PC-9 (cell line): ENCODE results near the gene KIAA0513. TPM values are rescaled to one million over a fixed set of nuclear protein-coding genes. Genes with fewer than 3 reads are reported as not detected.
A peak's percentile ranks its signal among the peaks of the same experiment; 100 is the strongest.

Source experiments
- BruUV-seq: library from RNA; stranded (reverse); fragments of 400-500 nt; replicated peaks from 2 replicates; lab custom pipeline; 2021; lab: Mats Ljungman, UMichigan
- CTCF ChIA-PET: fragments of 300-600 bp; sonication (Branson Sonifier 250); formaldehyde crosslinking; loops from one replicate; lab custom pipeline; 2022; ENCODE audit warnings: antibody characterized with exemption; lab: Charles Lee
- POLR2A ChIA-PET: fragments of 300-600 bp; sonication (Branson Sonifier 250); formaldehyde crosslinking; loops from one replicate; lab custom pipeline; 2022; ENCODE audit warnings: antibody characterized with exemption; ENCODE audit not compliant: unreplicated experiment; lab: Charles Lee
- DNase-seq, 2 experiments: peaks; one replicate each; pipeline versions ENCODE4 v3.0.0 to v3.0.0-alpha.2; 2015 to 2022; ENCODE audit warnings: mixed read lengths in 1 of 2
- H2AFZ ChIP-seq: fragments of 200-600 bp; sonication (generic); 2 replicates; pipeline ENCODE4 v1.8.1; 2017; ENCODE audit warnings: antibody characterized with exemption
- H3F3A ChIP-seq: fragments of 200-600 bp; sonication (generic); 2 replicates; pipeline ENCODE4 v1.8.1; 2017; ENCODE audit warnings: antibody characterized with exemption, mild to moderate bottlenecking, low read depth; ENCODE audit not compliant: insufficient read depth
- H3K27ac ChIP-seq: fragments of 200-600 bp; sonication (generic); 2 replicates; pipeline ENCODE4 v1.6.1; 2016; ENCODE audit warnings: mixed run types
- H3K27me3 ChIP-seq: fragments of 200-600 bp; sonication (generic); 2 replicates; pipeline ENCODE4 v1.6.1; 2016; ENCODE audit warnings: low read depth, mixed run types; ENCODE audit not compliant: insufficient read depth
- H3K36me3 ChIP-seq: fragments of 200-600 bp; sonication (generic); 2 replicates; pipeline ENCODE4 v1.6.1; 2016; ENCODE audit warnings: low read depth, mixed run types
- H3K4me1 ChIP-seq: fragments of 200-600 bp; sonication (generic); replicated peaks from 2 replicates; pipeline ENCODE4 v1.6.1; 2016; ENCODE audit warnings: mixed run types; ENCODE audit not compliant: insufficient read depth
- H3K4me2 ChIP-seq: fragments of 200-600 bp; sonication (generic); 2 replicates; pipeline ENCODE4 v1.6.1; 2017; ENCODE audit warnings: mixed run types
- H3K4me3 ChIP-seq: fragments of 200-600 bp; sonication (generic); 2 replicates; pipeline ENCODE4 v1.6.1; 2016; ENCODE audit warnings: mixed run types
- H3K79me2 ChIP-seq: fragments of 200-600 bp; sonication (generic); 2 replicates; pipeline ENCODE4 v1.6.1; 2017; ENCODE audit warnings: low read depth, mixed run types
- H3K9me2 ChIP-seq: fragments of 200-600 bp; sonication (generic); 2 replicates; pipeline ENCODE4 v1.8.1; 2017; ENCODE audit warnings: mild to moderate bottlenecking; ENCODE audit not compliant: insufficient read depth
- H3K9me3 ChIP-seq: fragments of 200-600 bp; sonication (generic); 2 replicates; pipeline ENCODE4 v1.8.1; 2016; ENCODE audit warnings: low read depth; ENCODE audit not compliant: insufficient read depth
- H4K20me1 ChIP-seq: fragments of 200-600 bp; sonication (generic); 2 replicates; pipeline ENCODE4 v1.8.1; 2017; ENCODE audit not compliant: insufficient read depth
- EZH2 ChIP-seq: fragments of 200-600 bp; sonication (generic); IDR thresholded peaks from 2 replicates; pipeline ENCODE4 v1.8.0; 2017; ENCODE audit warnings: antibody characterized with exemption, low read depth
- intact Hi-C: fragments of 100-400 bp; cut with micrococcal nuclease; formaldehyde crosslinking; loops from one replicate; pipeline ENCODE4 v1.10.0; 2022; ENCODE audit not compliant: unreplicated experiment
- total RNA-seq: library from RNA; stranded (reverse); gene quantifications from 2 replicates; pipeline ENCODE4 v1.2.3, GENCODE V29; 2021
- TF ChIP-seq, protein P1 (sequence below): fragments of 200-600 bp; sonication (generic); conservative IDR thresholded peaks from 2 replicates; pipeline ENCODE4 v1.6.1; 2017; ENCODE audit warnings: mixed run types, antibody characterized with exemption, mild to moderate bottlenecking, moderate library complexity

KIAA0513 gene
- total RNA-seq, 1 experiment from 2014 or later: 4.3 TPM

DNA sequence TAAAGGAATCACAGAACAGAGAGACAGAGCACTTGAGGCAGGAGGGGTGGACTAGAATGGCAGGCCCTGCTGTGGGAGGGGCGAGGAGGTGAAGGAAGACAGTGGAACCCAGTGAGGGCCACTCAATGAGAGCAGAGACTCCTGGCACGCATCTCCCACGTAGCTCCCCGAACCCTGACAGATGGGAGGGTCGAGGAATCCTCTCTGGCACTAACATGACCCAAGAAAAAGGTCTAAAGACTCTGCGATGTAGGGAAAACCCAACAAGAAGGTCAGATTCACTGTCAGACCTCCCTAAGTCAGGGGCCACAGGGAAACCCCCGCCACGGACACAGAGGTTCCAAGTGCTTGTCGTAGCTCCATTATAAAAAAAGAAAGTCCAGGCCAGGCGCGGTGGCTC, 31.2 kb upstream of the KIAA0513 start:
- no peaks in the 10 kb centered on the region for H3K9me3 ChIP-seq
- ChIA-PET CTCF (interaction anchor here (0.6 kb wide), 1 partner anchor 31 kb away, joined by 3 read pairs; no protein-coding TSS in a partner anchor), POLR2A (no interaction called here)
- intact Hi-C loops: loop anchor here (5.0 kb wide), 1 partner anchor 494 kb away; the partner anchor contains the start of gene MEAK7
- peaks cover 80% of the 10 kb centered on the region for H3K4me1 ChIP-seq
- BruUV-seq: no TSS peak
- H3K79me2 ChIP-seq: peaks cover 88% of the 10 kb centered on the region
- peaks cover 69% of the 10 kb centered on the region for H3F3A ChIP-seq
- H3K4me2 ChIP-seq: peak overlapping the region; percentile 68
- no peaks in the 10 kb centered on the region for H4K20me1 ChIP-seq
- H3K36me3 ChIP-seq: peaks cover 23% of the 10 kb centered on the region
- no peak overlapping the region for H2AFZ ChIP-seq
- TF ChIP-seq, protein P1, sequence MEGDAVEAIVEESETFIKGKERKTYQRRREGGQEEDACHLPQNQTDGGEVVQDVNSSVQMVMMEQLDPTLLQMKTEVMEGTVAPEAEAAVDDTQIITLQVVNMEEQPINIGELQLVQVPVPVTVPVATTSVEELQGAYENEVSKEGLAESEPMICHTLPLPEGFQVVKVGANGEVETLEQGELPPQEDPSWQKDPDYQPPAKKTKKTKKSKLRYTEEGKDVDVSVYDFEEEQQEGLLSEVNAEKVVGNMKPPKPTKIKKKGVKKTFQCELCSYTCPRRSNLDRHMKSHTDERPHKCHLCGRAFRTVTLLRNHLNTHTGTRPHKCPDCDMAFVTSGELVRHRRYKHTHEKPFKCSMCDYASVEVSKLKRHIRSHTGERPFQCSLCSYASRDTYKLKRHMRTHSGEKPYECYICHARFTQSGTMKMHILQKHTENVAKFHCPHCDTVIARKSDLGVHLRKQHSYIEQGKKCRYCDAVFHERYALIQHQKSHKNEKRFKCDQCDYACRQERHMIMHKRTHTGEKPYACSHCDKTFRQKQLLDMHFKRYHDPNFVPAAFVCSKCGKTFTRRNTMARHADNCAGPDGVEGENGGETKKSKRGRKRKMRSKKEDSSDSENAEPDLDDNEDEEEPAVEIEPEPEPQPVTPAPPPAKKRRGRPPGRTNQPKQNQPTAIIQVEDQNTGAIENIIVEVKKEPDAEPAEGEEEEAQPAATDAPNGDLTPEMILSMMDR: no peak
- TF ChIP-seq EZH2: no peak
- no peaks in the 10 kb centered on the region for H3K27me3 ChIP-seq
- no peaks in the 10 kb centered on the region for H3K9me2 ChIP-seq
- H3K27ac ChIP-seq: peak overlapping the region; percentile 94
- no peak overlapping the region for H3K4me3 ChIP-seq
- no peak for DNase-seq

DNA sequence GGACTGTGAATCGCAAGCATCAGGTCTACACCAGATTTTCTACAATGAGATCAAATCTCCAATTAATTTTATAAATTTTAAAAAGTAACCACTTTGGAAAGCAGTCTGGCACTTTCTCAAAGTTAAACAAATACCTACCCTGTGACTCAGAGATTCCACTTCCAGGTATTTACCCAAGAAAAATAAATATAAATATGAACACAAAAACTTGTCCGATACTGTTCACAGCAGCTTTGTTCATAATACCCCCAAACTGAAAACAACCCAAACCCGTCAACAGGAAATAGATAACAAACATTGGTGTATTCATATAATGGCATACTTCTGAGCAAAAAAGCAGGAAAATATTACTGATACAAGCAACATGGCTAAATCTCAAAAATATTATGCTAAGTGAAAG, 28.4 kb upstream of the KIAA0513 start:
- peaks cover 60% of the 10 kb centered on the region for H3F3A ChIP-seq
- peaks cover 88% of the 10 kb centered on the region for H3K79me2 ChIP-seq
- no peaks in the 10 kb centered on the region for H3K9me3 ChIP-seq
- H2AFZ ChIP-seq: no peak overlapping the region; the same call in 1 of the 2 replicates
- peaks cover 74% of the 10 kb centered on the region for H3K4me1 ChIP-seq
- DNase-seq: peak in 1 of 2 experiments; percentile 83
- intact Hi-C loops: loop anchor here (5.0 kb wide), 1 partner anchor 497 kb away; the partner anchor contains the start of gene MEAK7
- no peaks in the 10 kb centered on the region for H3K27me3 ChIP-seq
- H4K20me1 ChIP-seq: no peaks in the 10 kb centered on the region
- BruUV-seq: no TSS peak
- POLR2A ChIA-PET: interaction anchor here (0.6 to 0.7 kb wide), 3 partner anchors 11 to 58 kb away, joined by 3 to 5 read pairs (median 3); no protein-coding TSS in a partner anchor
- CTCF ChIA-PET: interaction anchor here (1.1 kb wide), 1 partner anchor 28 kb away, joined by 4 read pairs; the partner anchor contains the start of gene KIAA0513
- peak overlapping the region; percentile 91 for H3K27ac ChIP-seq
- H3K36me3 ChIP-seq: peaks cover 11% of the 10 kb centered on the region
- H3K4me3 ChIP-seq: peak overlapping the region; percentile 33; the same call in 1 of the 2 replicates
- no peaks in the 10 kb centered on the region for H3K9me2 ChIP-seq
- H3K4me2 ChIP-seq: peak overlapping the region; percentile 71
- TF ChIP-seq, protein P1: no peak
- TF ChIP-seq EZH2: no peak

DNA sequence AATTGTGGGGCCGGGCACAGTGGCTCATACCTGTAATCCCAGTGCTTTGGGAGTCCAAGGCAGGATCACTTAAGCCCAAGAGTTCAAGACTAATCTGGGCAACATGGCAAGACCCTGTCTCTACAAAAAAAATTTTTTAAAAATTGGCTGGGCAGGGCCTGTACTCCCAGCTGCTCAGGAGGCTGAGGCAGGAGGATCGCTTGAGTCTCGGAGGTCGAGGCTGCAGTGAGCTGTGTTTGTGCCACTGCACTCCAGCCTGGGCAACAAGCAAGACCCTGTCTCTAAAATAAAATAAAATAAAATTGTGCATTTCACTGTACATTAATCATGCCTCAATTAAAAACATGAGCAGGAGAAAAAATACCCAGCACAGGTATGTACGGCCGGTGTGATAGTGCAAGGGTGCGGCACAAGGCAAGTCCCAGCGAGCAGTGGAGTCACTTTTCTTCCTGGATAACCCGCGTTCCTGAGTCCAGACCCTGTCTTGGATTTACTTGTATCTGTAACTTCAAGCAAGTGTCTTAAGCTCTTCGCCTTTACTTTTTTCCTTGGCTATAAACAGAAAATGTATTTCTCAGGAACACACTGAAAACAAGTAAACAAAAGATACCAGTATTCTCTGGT, 27.6 kb upstream of the KIAA0513 start:
- no TSS peak for BruUV-seq
- peaks cover 11% of the 10 kb centered on the region for H3K36me3 ChIP-seq
- no peak overlapping the region for H2AFZ ChIP-seq
- no peak overlapping the region for H3K4me3 ChIP-seq
- H3K27me3 ChIP-seq: no peaks in the 10 kb centered on the region
- H3K9me3 ChIP-seq: no peaks in the 10 kb centered on the region
- peak overlapping the region; percentile 91 for H3K27ac ChIP-seq
- H3K79me2 ChIP-seq: peaks cover 93% of the 10 kb centered on the region
- intact Hi-C loops: loop anchor here (5.0 kb wide), 1 partner anchor 498 kb away; the partner anchor contains the start of gene MEAK7
- DNase-seq: no peak
- CTCF ChIA-PET: interaction anchor here (1.1 kb wide), 1 partner anchor 12 kb away, joined by 3 read pairs; no protein-coding TSS in a partner anchor
- POLR2A ChIA-PET: interaction anchor here (0.7 to 1.1 kb wide), 2 partner anchors 10 to 328 kb away, joined by 5 read pairs; no protein-coding TSS in a partner anchor
- H4K20me1 ChIP-seq: no peaks in the 10 kb centered on the region
- H3F3A ChIP-seq: peaks cover 55% of the 10 kb centered on the region
- H3K4me1 ChIP-seq: peaks cover 77% of the 10 kb centered on the region
- H3K4me2 ChIP-seq: peak overlapping the region; percentile 71
- H3K9me2 ChIP-seq: no peaks in the 10 kb centered on the region
- no peak for TF ChIP-seq EZH2
- TF ChIP-seq, protein P1: no peak
